Activated gamma-delta T cell treated with Interleukin-2 at 50 U/mL for 16 hours (primary cell): ENCODE results near the gene RSF1.
"Not testable (repeated sequence)": the region's sequence is repeated elsewhere in the genome, so short reads cannot be mapped to it uniquely, and the experiment has no call there.

Experiments
- DNase-seq: peaks from one replicate; pipeline ENCODE4 v3.0.0-alpha.2; 2020

The RSF1 gene, protein sequence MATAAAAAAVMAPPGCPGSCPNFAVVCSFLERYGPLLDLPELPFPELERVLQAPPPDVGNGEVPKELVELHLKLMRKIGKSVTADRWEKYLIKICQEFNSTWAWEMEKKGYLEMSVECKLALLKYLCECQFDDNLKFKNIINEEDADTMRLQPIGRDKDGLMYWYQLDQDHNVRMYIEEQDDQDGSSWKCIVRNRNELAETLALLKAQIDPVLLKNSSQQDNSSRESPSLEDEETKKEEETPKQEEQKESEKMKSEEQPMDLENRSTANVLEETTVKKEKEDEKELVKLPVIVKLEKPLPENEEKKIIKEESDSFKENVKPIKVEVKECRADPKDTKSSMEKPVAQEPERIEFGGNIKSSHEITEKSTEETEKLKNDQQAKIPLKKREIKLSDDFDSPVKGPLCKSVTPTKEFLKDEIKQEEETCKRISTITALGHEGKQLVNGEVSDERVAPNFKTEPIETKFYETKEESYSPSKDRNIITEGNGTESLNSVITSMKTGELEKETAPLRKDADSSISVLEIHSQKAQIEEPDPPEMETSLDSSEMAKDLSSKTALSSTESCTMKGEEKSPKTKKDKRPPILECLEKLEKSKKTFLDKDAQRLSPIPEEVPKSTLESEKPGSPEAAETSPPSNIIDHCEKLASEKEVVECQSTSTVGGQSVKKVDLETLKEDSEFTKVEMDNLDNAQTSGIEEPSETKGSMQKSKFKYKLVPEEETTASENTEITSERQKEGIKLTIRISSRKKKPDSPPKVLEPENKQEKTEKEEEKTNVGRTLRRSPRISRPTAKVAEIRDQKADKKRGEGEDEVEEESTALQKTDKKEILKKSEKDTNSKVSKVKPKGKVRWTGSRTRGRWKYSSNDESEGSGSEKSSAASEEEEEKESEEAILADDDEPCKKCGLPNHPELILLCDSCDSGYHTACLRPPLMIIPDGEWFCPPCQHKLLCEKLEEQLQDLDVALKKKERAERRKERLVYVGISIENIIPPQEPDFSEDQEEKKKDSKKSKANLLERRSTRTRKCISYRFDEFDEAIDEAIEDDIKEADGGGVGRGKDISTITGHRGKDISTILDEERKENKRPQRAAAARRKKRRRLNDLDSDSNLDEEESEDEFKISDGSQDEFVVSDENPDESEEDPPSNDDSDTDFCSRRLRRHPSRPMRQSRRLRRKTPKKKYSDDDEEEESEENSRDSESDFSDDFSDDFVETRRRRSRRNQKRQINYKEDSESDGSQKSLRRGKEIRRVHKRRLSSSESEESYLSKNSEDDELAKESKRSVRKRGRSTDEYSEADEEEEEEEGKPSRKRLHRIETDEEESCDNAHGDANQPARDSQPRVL (N-terminal part only)

DNA sequence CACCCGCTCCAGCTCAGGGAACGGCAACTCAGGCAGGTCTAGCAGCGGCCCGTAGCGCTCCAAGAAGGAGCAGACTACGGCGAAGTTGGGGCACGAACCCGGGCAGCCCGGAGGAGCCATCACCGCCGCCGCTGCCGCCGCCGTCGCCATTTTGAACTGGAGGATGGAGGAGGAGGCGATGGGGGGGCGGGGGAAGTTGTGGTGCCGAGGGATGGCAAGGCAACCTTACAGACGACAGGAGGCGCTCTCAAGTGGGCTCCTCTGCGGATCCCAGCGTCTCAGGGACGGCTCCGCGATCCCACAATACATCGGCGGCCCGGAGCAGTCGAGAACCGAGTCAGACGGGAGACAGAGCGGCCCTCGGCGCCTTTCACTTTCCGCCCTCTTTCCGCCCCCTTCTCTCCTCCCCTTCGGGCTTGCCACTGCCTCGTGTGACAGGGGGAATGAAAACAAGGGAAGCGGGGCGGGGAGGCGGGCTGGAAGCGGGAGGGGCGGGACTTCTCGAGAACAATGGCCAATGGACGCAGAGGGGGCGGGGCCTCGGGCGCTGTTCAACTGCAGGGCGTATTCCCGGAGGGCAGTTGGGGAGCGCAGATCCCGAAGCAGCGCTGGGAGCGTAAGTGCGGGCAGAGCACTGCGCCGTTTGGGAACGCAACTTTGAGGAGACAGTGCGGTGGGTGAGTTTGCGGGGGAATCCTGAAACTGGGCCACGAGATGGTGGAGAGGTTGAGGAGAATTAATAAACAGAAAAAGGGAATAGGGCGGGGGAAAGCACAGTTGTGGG is at the start of gene RSF1, which contains the start of gene AAMDC:
RSF1 (minus strand) TSS at position 158 of the 784 bp plus-strand sequence; CDS start at position 150, 8 bp downstream.
AAMDC (plus strand) TSS at position 580 of the 784 bp plus-strand sequence. CDS start 21,353 bp downstream, outside the sequence.
- peak; percentile 97 for DNase-seq

DNA sequence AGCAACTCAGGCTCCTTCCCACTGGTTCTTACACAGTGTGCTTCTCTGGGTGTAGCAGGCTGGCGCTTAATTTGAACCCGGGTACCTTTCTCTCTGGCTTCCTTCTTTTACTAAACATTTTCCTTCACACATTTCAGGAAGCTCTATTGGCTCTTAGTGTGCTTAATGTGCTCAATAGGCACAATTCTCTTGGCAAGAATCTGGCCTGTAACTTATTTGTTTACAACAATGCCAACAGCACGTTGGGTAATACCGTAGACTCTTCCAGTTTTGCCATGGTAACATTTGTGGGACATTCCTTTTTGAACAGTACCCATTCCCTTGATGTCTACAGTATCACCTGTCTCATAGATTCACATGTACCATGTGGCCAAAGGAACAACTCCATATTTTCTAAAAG is 48.2 kb upstream of the RSF1 start:
- no peak for DNase-seq

DNA sequence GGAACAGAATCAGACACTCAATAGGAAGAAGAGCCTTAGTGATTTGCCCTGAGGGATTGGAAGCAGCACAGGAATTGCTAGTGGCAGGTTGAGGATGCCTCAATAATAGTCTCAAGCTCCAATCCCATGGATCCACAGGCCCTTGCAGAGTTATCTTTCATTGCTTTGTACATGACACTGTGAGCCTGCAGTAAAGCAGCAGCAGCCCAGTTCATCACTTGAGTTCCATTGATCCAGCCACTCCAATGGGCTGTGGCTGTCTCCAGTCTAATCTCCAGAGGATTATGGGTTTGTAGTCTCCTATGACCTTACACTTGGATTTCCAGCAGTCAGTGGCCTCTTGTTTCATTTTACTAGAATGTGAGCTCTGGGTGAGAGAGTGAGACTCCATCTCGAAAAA is 45.8 kb upstream of the RSF1 start:
- no peak for DNase-seq

DNA sequence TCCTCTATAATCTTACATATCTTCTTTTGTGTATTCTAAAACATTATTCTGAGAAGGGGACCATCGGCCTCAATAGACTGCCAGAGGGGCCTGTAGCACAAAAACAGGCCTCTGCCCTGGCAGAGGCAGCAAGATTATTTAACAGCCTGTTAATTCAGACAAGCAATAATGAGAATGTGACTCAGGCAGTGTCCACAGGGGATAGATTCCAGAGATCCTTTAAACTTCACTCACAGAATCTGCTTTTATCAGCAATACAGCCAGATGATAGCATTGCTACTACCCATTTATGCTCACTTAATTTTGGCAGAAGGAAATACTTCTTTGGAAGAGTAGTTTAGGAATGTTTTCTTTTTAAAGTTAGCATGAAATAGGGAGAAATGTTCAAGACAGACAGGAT is 45.3 kb upstream of the RSF1 start:
- DNase-seq: no peak

DNA sequence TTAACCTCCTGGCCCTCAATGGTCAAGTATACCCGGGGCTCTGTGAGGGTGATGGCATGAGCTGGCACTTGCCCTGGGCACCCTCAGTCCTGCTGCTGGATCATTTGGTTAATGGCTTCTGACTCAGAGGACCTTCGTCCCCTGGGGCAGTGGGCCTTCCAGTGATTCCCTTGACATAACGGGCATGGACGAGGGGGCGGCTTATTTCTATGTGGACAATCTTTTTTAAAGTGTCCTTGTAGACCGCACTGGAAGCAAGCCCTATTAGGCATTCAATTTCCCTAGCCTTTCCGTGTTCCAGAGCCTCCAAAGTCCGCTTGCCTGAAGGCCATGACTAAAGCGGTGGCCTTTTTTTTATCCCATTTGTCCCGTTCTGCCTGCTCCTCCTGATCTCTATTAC is 40.9 kb upstream of the RSF1 start:
- DNase-seq: not testable (repeated sequence)

DNA sequence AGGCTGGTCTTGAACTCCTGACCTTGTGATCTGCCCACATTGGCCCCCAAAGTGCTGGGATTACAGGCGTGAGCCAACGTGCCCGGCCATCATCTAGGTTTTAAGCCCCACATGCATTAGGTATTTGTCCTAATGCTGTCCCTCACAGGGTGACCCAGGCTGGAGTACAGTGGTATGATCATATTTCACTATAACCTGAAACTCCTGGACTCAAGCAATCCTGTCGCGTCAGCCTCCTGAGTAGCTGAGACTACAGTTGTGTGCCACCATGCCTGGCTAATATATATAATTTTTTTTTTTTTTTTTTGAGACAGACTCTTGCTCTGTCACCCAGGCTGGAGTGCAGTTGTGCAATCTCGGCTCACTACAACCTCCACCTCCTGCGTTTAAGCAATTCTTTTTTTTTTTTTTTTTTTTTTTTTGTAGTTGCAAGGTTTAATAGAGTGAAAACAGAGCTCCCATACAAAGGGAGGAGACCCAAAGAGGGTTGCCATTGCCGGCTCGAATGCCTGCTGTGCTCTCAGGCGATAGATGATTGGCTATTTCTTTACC is 37.5 kb upstream of the RSF1 start:
- not testable (repeated sequence) for DNase-seq

DNA sequence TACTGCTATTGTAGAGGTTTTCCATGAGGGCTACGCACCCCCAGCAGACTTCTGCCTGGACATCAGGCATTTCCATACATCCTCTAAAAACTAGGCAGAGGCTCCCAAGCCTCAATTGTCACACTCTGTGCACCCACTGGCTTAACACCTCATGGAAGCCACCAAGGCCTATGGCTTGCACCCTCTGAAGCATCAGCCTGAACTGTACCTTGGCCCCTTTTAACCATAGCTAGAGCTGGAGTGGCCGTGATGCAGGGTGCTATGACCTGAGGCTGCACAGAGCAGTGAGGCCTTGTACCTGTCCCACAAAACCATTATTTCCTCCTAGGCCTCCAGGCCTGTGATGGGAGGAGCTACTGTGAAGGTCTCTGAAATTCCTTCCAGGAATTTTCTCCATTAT is 34.3 kb upstream of the RSF1 start:
- DNase-seq: no peak

DNA sequence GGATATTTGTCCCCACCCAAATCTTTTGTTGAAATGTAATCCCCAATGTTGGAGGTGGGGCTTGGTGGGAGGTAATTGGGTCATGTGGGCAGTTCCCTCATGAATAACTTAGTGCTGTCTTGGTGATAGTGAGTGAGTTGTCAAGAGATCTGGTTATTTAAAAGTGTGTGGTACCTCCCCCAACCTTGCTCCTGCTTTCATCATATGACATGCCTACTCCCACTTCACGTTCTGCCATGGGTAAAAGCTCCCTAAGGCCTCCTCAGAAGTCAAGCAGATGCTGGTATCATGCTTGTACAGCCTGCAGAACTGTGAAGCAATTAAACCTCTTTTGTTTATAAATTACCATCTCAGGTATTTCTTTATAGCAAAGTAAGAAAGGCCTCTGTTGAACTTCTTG is 31.0 kb upstream of the RSF1 start:
- no peak for DNase-seq

DNA sequence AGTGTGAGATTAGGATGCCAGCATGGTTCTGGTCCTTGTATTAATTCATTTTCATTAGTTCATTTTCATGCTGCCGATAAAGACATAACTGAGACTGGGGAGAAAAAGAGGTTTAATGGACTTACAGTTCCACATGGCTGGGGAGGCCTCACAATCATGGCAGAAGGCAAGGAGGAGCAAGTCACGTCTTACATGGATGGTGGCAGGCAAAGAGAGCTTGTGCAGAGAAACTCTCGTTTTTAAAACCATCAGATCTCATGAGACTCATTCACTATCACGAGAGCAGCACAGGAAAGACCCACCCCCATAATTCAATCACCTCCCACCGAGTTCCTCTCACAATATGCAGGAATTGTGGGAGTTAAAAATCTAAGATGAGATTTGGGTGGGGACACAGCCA is 23.2 kb upstream of the RSF1 start:
- not testable (repeated sequence) for DNase-seq

DNA sequence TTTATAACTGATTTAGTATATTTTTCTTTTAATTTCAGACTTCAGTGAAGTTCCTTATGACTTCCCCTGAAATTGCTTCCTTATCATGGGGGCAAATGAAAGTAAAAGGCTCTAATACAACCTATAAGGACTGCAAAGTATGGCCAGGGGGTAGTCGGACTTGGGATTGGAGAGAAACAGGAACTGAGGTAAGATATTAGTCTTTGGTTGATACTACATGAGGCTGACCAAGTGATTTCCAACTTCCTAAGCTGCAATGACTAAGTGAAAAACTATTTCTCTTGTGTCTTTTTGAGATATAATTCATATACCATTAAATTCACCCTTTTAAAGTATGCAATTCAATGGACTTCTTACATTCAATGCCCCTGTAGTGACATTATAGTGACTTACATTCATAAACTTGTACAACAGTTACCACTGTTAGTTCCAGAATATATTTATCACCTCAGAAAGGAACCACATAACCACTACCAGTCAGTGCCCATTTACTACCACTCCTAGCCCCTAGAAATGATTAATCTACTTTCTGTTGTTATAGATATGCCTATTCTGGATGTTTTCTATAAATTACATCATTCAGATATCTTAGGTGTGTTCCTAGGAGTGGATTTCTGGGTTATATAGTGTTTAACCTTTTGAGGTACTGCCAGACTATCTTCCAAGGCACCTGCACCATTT is 22.1 kb upstream of the RSF1 start:
- no peak for DNase-seq

DNA sequence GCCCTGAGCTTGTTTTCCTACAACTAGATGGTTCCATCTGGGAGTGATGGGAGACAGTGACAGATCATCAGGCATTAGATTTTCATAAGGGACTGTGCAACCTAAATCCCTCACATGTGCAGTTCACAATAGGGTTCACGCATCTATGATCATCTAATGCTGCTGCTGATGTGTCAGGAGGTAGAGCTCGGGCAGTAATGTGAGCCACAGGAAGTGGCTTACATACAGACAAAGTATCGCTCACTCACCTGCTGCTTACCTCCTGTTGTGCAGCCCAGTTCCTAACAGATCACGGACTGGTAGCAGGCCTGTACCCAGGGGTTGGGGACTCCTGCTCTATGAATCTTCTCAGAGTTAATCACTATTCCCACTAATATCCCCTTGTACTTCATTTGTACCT is 12.8 kb upstream of the RSF1 start:
- no peak for DNase-seq

DNA sequence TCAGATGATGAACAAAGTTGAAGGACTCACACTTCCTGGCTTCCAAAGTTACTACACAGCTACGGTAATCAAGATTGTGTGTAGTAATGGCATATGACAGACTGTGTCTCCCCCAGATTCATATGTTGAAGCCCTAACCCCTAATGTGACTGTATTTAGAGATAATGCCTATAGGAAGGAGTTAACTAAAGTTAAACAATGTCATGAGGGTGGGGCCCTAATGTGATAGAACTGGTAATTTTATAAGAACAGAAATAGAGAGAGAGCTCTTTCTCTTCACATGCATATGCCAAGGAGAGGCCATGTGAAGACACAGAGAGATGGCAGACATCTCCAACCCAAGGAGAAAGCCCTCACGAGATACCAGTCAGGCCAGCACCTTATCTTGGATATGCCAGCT is 8.4 kb upstream of the RSF1 start:
- DNase-seq: no peak

DNA sequence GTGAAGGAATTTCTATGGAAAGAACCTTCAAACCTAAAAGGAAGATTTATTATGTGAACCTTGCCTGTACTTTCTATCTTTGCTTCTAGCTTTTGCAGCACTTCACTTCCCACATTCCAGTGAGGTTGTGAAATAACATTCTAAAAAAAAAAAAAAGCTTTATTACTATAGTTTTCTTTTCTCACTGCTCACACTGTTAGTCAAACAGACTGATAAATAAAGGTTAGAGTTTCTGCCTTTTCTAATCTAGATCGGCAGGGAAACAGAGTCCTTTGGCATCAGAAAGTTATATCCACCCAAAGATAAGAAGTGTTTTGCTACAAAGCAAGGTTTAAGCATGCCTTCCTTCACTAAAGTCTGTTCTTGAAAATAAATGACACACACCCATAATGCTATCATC is 3.3 kb upstream of the RSF1 start:
- no peak for DNase-seq

DNA sequence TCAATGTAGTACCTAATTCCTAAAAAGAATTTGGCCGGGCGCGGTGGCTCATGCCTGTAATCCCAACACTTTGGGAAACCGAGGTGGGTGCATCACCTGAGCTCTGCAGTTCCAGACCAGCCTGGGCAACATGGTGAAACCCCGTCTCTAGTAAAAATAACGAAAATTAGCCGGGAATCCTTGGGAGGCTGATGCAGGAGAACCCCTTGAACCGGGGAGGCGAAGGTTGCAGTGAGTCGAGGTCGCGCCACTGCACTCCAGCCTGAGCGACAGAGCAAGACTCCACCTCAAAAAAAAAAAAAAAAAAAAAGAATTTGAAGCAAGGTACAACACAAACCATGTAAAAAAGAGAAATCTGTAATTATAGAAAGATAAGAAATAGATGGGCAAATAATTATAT is 1.6 kb upstream of the RSF1 start:
- DNase-seq: not testable (repeated sequence)

DNA sequence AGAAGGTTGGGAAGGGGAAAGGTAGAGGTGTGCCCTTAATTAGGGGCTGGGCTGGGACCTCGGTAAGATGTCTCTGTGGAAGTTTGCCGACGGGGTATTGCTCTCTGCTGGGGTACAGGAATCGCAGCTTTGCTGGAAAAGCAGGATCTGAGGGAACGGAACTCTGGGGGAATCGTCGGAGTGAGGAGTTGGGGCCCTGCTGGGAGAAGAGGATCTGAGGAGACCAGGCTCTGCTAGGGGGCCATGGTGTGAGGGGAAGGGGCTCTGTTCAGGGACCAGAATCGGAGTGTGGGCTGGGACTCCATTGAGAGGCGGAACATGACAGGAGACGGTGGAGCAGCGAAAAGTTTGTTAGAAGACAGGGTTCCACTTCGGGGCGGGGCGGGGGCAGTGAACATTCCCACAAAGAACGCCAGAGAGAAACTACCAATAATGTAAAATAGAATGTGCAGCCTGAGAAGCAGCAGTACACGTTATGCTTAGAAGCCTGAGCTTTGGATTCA is 878 bp upstream of the RSF1 start:
- peak; percentile 17 for DNase-seq

DNA sequence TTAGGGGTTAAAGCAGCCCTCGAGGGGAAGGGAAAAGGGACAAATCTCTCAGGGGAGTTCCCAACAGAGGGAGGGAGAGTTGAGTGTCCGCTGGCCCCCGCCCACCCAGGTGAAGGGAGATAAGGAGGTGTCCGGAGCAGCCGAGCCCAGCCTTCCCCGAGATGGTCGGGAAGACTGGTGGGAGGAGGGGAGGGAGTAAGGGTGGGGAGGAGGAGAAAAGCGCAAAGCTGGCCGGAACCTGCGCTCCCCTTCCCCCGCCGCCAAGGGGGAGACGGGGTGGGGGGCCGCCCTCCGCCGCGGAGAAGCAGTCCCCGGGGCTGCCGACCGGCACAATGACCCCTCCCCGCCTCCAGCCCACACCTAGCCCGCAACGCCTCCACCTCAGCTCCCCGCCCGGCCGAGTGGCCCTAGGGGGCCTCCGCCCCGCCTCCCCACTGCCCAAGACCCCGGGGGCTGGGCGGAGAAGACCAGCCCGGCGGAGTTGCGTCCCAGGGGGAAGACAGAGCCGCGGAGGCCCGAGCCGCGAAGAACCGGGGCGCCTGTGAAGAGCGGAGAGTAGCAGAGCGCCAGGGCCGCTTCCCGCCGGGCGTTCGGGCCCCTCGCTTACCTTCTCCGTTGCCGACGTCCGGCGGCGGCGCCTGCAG is 479 bp downstream of the RSF1 start:
- peak; percentile 24 for DNase-seq

DNA sequence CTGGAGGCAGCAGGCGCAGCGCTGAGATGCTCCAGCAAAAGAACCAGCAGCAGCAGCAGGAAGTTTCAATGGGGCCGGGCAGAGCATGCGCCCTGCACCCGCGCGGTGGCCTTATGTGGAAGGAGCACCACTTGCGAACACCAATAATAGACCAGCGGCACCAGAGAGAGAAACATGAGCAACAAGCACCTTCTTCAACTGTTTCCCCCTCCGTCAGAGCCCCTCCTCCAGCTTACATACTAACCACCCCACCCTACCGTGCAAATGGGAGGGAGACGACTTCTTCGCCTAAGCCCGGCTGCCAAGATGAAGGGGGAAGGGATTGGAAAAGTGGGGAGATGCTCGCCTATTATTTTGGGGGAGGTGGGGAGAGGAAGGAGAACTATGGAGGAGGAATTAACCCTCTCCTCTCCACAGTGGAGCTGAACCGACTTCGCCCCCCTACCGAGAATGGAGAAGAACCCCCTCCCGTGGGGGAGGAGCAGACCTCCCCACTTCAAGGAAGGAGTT is 1.1 kb downstream of the RSF1 start:
- DNase-seq: peak; percentile 83

DNA sequence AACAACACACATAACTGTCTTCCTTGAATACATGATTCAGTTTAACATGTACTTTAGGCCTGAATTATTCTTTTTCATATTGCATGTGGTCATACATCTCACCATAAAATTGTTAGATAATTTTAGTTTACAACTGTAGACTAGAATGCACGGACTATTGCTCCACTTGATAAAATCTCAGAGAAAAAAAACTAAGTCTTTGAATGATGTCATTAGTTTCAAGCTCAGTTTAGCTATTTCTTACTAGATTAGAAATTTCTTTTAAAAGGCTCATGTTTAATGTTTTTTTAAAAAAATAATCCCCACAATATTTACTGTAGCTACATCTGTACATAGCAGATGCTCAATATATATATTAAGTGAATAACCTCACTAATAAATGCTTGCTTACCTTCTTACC is 5.1 kb downstream of the RSF1 start:
- no peak for DNase-seq

DNA sequence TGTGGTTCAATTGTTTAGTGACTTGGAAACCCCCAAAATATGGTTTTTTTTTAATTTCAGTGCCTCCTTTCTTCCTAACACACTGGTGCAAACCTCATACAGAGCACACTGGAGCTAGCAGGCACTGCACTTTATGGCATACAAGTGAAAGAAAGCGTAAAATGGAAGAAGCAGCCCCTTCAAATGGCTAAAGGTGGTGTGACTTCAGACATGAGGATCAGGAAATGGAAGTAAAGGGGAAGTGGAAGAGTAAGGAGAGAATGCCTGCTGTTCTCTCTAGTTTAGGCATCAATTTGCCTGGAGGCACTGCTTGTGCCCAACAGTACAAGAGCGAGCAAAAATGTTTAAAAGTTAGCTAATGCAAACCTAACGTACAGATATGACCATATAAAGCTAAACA is 5.7 kb downstream of the RSF1 start:
- DNase-seq: no peak

DNA sequence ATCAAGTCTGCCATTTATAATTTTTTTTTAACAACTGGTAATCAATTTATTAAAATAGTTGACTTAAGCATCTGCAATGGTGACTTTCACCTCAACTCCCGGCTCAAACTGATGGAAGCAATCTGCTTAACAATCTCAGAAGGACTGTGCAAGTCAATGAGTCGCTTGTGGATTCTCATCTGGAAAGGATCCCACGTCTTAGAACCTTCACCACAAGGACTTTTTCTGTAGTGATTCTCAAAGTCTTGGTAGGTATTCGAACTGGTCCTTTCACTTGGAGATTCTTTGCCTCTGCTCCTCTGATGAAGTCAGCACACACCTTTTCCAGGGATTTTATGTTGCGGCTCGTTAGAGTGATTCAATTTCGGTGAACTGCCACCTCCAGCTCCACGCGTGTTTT is 7.3 kb downstream of the RSF1 start:
- DNase-seq: no peak
